ENCODE data around the gene HGS. TPM values are rescaled to one million over a fixed set of nuclear protein-coding genes. Genes with fewer than 3 reads are reported as not detected.
"Not testable (repeated sequence)": the region's sequence is repeated elsewhere in the genome, so short reads cannot be mapped to it uniquely, and the experiment has no call there.

The HGS gene
- total RNA-seq, 4 donors from 2014 or later: 118 to 186 (median 171) TPM

DNA sequence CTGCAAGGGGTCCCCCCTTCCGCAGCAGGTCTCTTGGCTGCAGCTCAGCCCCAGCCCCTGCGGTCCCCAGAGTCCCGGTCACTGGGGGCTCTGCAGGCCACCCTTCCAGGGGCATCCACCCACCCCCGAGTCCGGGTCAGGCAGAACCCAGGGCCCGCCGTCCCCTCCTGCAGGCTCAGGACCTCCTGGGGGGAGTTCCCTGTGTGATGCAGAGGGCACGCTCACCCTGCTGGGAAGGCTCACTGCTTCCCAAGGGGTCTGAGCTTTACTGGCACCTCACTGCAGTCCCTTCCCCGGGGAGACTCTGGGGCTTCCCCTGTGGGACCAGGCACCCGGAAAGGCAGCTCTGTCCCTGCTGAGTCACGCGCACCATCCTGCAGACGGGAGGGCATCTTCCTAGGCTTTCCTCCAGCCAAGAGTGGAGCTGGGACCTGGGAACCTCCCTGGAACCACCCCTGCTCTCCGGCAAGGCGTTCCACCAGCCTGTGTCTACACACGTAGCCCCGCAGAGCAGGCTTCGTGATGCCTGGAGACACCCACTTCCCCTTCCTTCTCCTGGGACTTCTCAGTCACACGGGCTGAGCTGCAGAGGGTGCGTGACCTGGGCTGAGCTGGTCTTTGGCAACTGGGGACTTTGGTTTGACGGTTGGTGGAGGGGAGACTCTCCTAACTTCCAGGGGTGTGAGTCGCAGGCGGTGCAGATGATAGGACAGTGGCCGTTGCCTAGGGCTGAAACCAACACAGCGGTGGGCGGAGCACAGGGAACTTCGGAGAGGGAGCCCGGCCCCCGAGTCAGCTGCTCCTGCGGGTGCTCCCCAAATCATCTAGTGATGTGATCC, 51.7 kb downstream of the HGS start:
- H3K9me3 ChIP-seq: no peaks in the 10 kb centered on the region
- H3K4me1 ChIP-seq: peaks cover 3 to 27% (median 7%) of the 10 kb centered on the region in 4 donors
- peak; percentile 41 to 72 (median 69) for DNase-seq
- no peak for TF ChIP-seq POLR2A (IDR thresholded peaks at IDR 0.05)
- TF ChIP-seq, protein P1, sequence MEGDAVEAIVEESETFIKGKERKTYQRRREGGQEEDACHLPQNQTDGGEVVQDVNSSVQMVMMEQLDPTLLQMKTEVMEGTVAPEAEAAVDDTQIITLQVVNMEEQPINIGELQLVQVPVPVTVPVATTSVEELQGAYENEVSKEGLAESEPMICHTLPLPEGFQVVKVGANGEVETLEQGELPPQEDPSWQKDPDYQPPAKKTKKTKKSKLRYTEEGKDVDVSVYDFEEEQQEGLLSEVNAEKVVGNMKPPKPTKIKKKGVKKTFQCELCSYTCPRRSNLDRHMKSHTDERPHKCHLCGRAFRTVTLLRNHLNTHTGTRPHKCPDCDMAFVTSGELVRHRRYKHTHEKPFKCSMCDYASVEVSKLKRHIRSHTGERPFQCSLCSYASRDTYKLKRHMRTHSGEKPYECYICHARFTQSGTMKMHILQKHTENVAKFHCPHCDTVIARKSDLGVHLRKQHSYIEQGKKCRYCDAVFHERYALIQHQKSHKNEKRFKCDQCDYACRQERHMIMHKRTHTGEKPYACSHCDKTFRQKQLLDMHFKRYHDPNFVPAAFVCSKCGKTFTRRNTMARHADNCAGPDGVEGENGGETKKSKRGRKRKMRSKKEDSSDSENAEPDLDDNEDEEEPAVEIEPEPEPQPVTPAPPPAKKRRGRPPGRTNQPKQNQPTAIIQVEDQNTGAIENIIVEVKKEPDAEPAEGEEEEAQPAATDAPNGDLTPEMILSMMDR (IDR thresholded peaks at IDR 0.05): no peak
- H3K4me3 ChIP-seq: peak overlapping the region; percentile 6 to 23 (median 12)
- no peaks in the 10 kb centered on the region for H3K36me3 ChIP-seq
- H3K27ac ChIP-seq: peak overlapping the region in 1 of 4 donors; percentile 47
- H3K27me3 ChIP-seq: no peaks in the 10 kb centered on the region

DNA sequence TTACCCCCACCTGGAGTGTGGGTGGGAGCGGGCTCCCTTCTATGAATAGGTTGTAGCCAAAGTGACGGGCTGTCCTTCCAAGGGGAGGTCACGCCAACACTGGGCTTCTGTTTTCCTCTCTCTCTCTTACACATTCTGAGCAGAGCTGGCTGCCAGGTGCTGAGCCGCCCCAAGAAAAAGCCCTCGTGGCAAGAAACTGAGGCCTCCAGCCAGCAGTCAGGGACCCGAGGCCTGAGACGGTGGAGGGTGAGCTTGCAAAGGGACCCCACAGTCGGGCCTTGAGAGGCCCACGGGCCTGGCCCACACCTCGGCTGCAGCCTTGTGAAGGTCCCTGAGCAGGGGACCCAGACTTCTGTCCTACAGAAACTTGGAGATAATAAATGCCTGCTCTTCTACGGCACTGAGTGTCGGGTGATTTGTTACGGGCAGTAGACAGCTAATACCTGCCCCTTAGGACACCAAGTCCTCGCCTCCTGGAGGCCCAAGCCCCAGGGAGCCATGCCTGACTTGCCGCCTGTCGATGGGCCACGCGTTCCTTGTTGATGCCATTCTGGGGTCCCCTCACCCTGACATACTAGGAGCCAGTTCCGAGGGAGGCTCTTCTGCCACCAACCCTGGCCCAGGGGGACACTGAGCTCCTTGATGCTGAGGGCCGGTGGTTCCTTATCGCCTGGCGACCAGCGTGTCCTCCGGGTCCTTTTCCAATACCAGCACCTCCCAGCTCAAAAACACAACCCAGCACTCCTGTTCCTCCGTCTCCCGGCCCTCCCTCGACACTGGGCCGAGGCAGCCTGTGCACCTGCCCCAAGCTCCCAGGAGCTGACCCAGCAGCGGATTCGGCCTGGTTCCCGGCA, 54.4 kb downstream of the HGS start:
- peaks cover 3 to 27% (median 7%) of the 10 kb centered on the region in 4 donors for H3K4me1 ChIP-seq
- no peak overlapping the region for H3K4me3 ChIP-seq
- H3K27ac ChIP-seq: no peak overlapping the region
- TF ChIP-seq, protein P1 (IDR thresholded peaks at IDR 0.05): no peak
- no peak for TF ChIP-seq POLR2A (IDR thresholded peaks at IDR 0.05)
- no peaks in the 10 kb centered on the region for H3K9me3 ChIP-seq
- H3K27me3 ChIP-seq: no peaks in the 10 kb centered on the region
- no peaks in the 10 kb centered on the region for H3K36me3 ChIP-seq
- DNase-seq: no peak

GRCh38 chr17:81738801-81739393, 55.1 kb downstream of the HGS start:
- no peak overlapping the region for H3K4me3 ChIP-seq
- no peak overlapping the region for H3K27ac ChIP-seq
- peaks cover 3 to 25% (median 7%) of the 10 kb centered on the region in 4 donors for H3K4me1 ChIP-seq
- H3K27me3 ChIP-seq: no peaks in the 10 kb centered on the region
- H3K9me3 ChIP-seq: no peaks in the 10 kb centered on the region
- no peak for TF ChIP-seq POLR2A (IDR thresholded peaks at IDR 0.05)
- TF ChIP-seq, protein P1 (IDR thresholded peaks at IDR 0.05): no peak
- H3K36me3 ChIP-seq: no peaks in the 10 kb centered on the region
- no peak for DNase-seq

DNA sequence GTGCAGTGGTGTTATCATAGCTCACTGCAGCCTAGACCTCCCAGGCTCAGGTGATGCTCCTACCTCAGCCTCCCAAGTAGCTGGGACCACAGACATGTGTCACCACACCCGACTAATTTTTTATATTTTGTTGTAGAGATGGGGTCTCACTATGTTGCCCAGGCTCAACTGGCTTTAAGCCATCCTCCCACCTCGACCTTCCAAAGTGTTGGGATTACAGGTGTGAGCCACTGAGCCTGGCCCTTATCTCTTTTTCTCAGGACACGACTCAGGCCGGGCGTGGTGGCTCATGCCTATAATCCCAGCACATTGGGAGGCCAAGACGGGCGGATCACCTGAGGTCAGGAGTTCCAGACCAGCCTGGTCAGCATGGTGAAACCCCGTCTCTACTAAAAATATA, 55.8 kb downstream of the HGS start:
- not testable (repeated sequence) for H3K9me3 ChIP-seq, H3K27me3 ChIP-seq, H3K36me3 ChIP-seq, DNase-seq, H3K4me3 ChIP-seq, H3K27ac ChIP-seq
- peaks cover 3 to 18% (median 7%) of the 10 kb centered on the region in 4 donors for H3K4me1 ChIP-seq

- no peaks in the 10 kb centered on the region for H3K9me3 ChIP-seq
- no peak for DNase-seq
- H3K4me3 ChIP-seq: no peak overlapping the region
- no peaks in the 10 kb centered on the region for H3K27me3 ChIP-seq
- no peaks in the 10 kb centered on the region for H3K36me3 ChIP-seq
- H3K4me1 ChIP-seq: peaks cover 0 to 9% (median 2%) of the 10 kb centered on the region in 4 donors
- no peak for TF ChIP-seq POLR2A (IDR thresholded peaks at IDR 0.05)
- TF ChIP-seq, protein P1 (IDR thresholded peaks at IDR 0.05): no peak
- H3K27ac ChIP-seq: no peak overlapping the region
These were observed 56.7 kb downstream of the HGS start for GRCh38 chr17:81740395-81740961.

Measured in Peyer's patch (tissue), 4 donors.